ENCODE results near the gene MYO1D. TPM values are rescaled to one million over a fixed set of nuclear protein-coding genes. Genes with fewer than 3 reads are reported as not detected.

MYO1D gene
- total and polyA plus RNA-seq, 4 donors: 22.0 to 75.8 (median 61.4) TPM

DNA sequence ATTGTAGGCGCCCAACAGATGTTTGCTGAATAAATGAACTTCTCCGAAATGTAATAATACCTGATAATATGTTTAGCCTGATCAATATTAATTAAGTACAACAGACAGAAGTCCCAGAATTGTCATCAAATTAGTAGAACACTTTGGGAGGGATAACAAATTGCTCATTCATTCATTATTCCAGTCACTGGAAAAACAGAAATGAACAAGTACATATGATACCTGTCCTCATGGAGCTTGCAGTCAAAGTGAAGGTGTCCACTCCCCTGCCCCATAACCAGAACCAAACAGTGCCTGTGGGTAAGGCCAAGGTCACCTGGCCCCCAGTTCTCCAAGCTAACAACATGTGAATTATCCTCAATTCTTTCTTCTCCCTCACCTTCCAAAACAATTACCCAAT, 42.8 kb downstream of the MYO1D start:
- no peaks in the 10 kb centered on the region for H3K4me1 ChIP-seq (ENCODE audit: control insufficient read depth in 5 of 5, insufficient read depth in 5 of 5, low read length in 5 of 5)
- no peak for ATAC-seq (ENCODE audit: insufficient read depth, low FRiP score)

DNA sequence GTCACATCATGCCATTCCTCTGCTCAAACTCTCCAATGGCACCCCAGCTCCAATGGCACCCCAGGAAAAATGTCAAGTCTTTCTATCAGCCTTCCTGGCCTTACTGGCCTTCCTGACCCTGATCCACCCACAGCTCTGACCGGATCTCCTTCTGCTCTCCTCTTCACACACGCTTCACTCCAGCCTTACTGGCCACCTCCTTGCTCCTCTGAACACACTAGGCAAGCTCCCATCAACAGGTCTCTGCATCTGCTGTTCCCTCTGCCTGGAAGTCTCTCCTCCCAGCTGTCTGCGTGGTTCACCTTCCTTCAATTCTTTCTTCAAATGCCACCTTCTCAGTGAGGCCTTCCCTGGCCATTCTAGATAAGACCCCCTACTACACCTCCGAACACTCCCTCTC, 43.4 kb downstream of the MYO1D start:
- Histone ChIP-seq H3K36me3 (ENCODE audit: control insufficient read depth in 4 of 4, insufficient read depth in 4 of 4, low read length in 4 of 4) (no peaks in the 10 kb centered on the region), H3K27ac (ENCODE audit: low read depth in 1 of 2, low read length in 1 of 2) (no peak overlapping the region), H3K4me3 (no peak overlapping the region), H3K4me1 (ENCODE audit: control insufficient read depth in 5 of 5, insufficient read depth in 5 of 5, low read length in 5 of 5) (no peaks in the 10 kb centered on the region), H3K9ac (ENCODE audit: insufficient read depth in 1 of 2, low read length in 2 of 2) (no peak overlapping the region), H3K27me3 (ENCODE audit: control insufficient read depth in 3 of 3, insufficient read depth in 3 of 3, low read length in 2 of 3) (no peaks in the 10 kb centered on the region), H3K9me3 (ENCODE audit: control insufficient read depth in 4 of 4, insufficient read depth in 3 of 4, low read length in 3 of 4) (no peaks in the 10 kb centered on the region)
- no peak for ATAC-seq (ENCODE audit: insufficient read depth, low FRiP score)
- TF ChIP-seq, protein P1, sequence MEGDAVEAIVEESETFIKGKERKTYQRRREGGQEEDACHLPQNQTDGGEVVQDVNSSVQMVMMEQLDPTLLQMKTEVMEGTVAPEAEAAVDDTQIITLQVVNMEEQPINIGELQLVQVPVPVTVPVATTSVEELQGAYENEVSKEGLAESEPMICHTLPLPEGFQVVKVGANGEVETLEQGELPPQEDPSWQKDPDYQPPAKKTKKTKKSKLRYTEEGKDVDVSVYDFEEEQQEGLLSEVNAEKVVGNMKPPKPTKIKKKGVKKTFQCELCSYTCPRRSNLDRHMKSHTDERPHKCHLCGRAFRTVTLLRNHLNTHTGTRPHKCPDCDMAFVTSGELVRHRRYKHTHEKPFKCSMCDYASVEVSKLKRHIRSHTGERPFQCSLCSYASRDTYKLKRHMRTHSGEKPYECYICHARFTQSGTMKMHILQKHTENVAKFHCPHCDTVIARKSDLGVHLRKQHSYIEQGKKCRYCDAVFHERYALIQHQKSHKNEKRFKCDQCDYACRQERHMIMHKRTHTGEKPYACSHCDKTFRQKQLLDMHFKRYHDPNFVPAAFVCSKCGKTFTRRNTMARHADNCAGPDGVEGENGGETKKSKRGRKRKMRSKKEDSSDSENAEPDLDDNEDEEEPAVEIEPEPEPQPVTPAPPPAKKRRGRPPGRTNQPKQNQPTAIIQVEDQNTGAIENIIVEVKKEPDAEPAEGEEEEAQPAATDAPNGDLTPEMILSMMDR (IDR thresholded peaks at IDR 0.05; ENCODE audit: control extremely low read depth, extremely low read depth): no peak
- WGBS, 2 donors: 93 to 95% methylated on average over 4 of the region's 4 CpGs
- DNase-seq: no peak

More for the DNA sequence above, 42.8 kb downstream of the MYO1D start:
- TF ChIP-seq, protein P1 (IDR thresholded peaks at IDR 0.05; ENCODE audit: control extremely low read depth, extremely low read depth): no peak
- no peak for DNase-seq
- Histone ChIP-seq H3K27ac (ENCODE audit: low read depth in 1 of 2, low read length in 1 of 2) (no peak overlapping the region), H3K27me3 (ENCODE audit: control insufficient read depth in 3 of 3, insufficient read depth in 3 of 3, low read length in 2 of 3) (no peaks in the 10 kb centered on the region), H3K4me3 (no peak overlapping the region), H3K9ac (ENCODE audit: insufficient read depth in 1 of 2, low read length in 2 of 2) (no peak overlapping the region), H3K9me3 (ENCODE audit: control insufficient read depth in 4 of 4, insufficient read depth in 3 of 4, low read length in 3 of 4) (no peaks in the 10 kb centered on the region), H3K36me3 (ENCODE audit: control insufficient read depth in 4 of 4, insufficient read depth in 4 of 4, low read length in 4 of 4) (no peaks in the 10 kb centered on the region)
- WGBS, 2 donors: 92 to 99% methylated on average over 2 of the region's 2 CpGs

- Histone ChIP-seq H3K9ac (ENCODE audit: insufficient read depth in 1 of 2, low read length in 2 of 2) (no peak overlapping the region), H3K4me1 (ENCODE audit: control insufficient read depth in 5 of 5, insufficient read depth in 5 of 5, low read length in 5 of 5) (no peaks in the 10 kb centered on the region), H3K4me3 (no peak overlapping the region), H3K27ac (ENCODE audit: low read depth in 1 of 2, low read length in 1 of 2) (no peak overlapping the region), H3K36me3 (ENCODE audit: control insufficient read depth in 4 of 4, insufficient read depth in 4 of 4, low read length in 4 of 4) (no peaks in the 10 kb centered on the region), H3K27me3 (ENCODE audit: control insufficient read depth in 3 of 3, insufficient read depth in 3 of 3, low read length in 2 of 3) (no peaks in the 10 kb centered on the region), H3K9me3 (ENCODE audit: control insufficient read depth in 4 of 4, insufficient read depth in 3 of 4, low read length in 3 of 4) (no peaks in the 10 kb centered on the region)
- 77 to 85% methylated on average over 5 of the region's 5 CpGs for WGBS, 2 donors
- DNase-seq (no peak), ATAC-seq (ENCODE audit: insufficient read depth, low FRiP score) (no peak)
- TF ChIP-seq, protein P1 (IDR thresholded peaks at IDR 0.05; ENCODE audit: control extremely low read depth, extremely low read depth): no peak
These were observed 43.8 kb downstream of the MYO1D start for GRCh38 chr17:32833076-32833475.

- Histone ChIP-seq H3K36me3 (ENCODE audit: control insufficient read depth in 4 of 4, insufficient read depth in 4 of 4, low read length in 4 of 4) (no peaks in the 10 kb centered on the region), H3K9me3 (ENCODE audit: control insufficient read depth in 4 of 4, insufficient read depth in 3 of 4, low read length in 3 of 4) (no peaks in the 10 kb centered on the region), H3K27ac (ENCODE audit: low read depth in 1 of 2, low read length in 1 of 2) (no peak overlapping the region), H3K9ac (ENCODE audit: insufficient read depth in 1 of 2, low read length in 2 of 2) (no peak overlapping the region), H3K27me3 (ENCODE audit: control insufficient read depth in 3 of 3, insufficient read depth in 3 of 3, low read length in 2 of 3) (no peaks in the 10 kb centered on the region), H3K4me3 (no peak overlapping the region), H3K4me1 (ENCODE audit: control insufficient read depth in 5 of 5, insufficient read depth in 5 of 5, low read length in 5 of 5) (no peaks in the 10 kb centered on the region)
- WGBS, 2 donors: 95 to 96% methylated on average over 2 of the region's 2 CpGs
- DNase-seq: no peak
- TF ChIP-seq, protein P1 (IDR thresholded peaks at IDR 0.05; ENCODE audit: control extremely low read depth, extremely low read depth): no peak
- ATAC-seq (ENCODE audit: insufficient read depth, low FRiP score): no peak
These were observed 45.2 kb downstream of the MYO1D start for GRCh38 chr17:32831627-32832243.
